Ramos (cell line): ENCODE measurements around the gene NCKAP5.

Experiments
- in situ Hi-C: fragments of 300-500 bp; cut with MboI; formaldehyde crosslinking; loops from one replicate; pipeline ENCODE4 v1.14.3; 2022; ENCODE audit warnings: low sequenced_read_pairs; ENCODE audit not compliant: unreplicated experiment

Gene NCKAP5

GRCh38 chr2:133082034-133082433 lies 486.2 kb downstream of the NCKAP5 start:
- in situ Hi-C loops = no loop called here

GRCh38 chr2:133080822-133081221 lies 487.4 kb downstream of the NCKAP5 start:
- in situ Hi-C loops = no loop called here

GRCh38 chr2:133078667-133079411 lies 489.4 kb downstream of the NCKAP5 start:
- in situ Hi-C loops = no loop called here

DNA sequence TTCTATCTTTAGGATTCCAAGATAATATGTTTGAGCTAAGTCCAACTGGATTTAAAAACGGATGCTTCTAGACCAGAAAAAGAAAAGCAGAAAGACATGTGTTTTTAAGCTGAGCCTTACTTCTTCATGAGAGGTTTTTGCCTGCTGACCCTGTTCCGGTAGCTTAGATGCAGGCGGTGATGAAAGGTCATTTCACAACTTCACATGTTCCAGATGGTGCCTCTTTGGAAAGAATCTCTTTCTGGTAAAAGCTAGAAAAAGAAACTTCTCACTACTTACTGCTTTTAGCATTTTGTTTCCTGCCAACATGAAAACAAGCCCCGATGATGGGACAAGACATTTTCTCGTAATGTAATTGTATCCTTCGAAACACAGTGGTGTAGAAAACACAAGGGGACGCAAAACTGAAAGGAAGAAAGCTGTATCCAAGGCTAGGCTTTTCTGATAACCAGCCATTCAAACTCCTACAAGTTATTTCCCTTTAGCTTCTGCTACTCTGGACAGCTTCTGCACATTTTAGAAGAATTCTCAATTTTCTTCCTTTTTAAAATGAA lies 490.9 kb downstream of the NCKAP5 start:
- in situ Hi-C loops = no loop called here

- in situ Hi-C loops = no loop called here
Observed at GRCh38 chr2:133072837-133073694, 495.2 kb downstream of the NCKAP5 start.

DNA sequence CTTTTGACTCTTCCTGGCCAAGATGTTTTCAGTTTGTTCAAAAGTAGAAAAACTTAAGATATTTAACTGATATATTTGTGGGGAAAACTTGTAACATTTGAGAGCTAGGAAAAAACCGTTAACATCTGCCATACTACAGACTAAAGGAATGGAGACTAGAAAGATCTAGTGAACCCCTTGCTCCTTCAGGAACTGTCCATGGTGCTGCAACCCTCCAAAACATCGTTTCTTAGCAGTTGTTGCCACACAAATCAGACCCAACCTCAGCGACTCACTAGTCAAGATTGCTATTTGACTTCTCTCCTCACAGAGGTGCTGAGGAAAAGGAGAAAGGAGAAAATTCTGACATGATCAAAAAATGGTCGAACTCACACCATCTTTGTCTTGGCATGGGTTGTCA lies 504.5 kb downstream of the NCKAP5 start:
- in situ Hi-C loops = no loop called here

DNA sequence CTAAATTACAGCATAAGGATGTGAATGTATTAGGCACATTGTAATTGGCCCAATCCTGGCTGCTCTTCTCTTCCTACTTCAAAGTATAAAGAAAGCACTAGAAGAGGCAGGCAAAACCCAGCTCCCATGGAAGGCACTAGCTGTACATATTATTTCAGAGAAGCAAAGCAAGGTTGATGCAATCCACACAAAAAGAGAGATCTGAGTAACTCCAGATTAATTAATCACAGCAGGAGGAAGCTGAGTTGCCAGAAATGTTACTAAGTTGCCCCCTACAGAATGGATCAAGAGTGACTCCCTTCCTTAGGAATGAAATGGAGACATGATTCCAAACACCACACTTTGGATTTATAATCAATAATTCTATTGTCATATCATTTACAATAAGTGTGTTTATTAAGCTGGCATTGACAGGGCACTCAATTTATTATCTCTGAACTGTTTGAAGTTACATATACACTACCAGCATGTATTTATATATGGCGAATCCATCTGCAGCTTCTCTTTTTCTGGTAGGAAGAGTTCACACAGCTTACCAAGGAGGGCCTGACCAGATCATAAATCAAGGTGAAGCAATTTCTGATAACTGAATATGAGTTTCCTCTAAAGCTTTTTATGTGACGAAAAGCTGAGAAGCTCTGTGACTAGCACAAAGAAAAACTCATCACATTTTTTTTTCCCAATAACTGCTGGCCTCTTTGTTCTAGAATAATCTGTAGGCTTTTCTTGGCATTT lies 505.2 kb downstream of the NCKAP5 start:
- in situ Hi-C loops = no loop called here

DNA sequence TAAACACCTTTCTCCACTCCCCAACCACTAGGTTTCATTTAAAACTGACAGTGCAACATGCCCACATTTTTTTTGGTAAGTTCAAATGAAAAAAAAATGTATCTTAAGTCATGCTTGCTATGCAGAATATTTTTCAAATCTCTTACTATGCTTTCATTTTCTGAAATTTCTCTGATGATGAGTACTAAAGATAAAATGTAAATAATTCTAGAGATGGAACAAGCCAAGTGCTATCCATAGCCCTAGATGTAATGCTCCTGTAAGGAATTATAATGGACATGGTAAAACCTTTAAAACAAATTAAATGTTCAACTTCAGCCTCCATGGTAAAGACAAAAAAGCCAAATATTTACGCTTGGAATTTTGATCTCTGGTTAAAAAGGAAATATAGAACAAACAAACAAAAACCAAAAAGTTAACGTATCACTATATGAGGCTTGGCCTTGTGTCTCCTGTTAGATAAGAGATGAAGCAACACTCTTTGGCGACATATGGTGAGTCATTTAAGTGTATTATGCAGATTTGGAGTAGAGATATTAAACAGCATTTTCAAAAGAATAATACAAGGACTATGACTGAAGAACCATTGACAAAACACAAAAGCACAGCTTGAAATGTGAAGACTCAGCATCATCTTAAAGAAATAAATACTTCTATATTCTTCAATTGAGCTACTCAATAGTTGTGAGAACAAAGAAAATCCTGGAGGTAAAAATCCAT lies 506.2 kb downstream of the NCKAP5 start:
- in situ Hi-C loops = no loop called here

GRCh38 chr2:133054297-133054696 lies 514.0 kb downstream of the NCKAP5 start:
- in situ Hi-C loops = no loop called here

GRCh38 chr2:133053541-133053940 lies 514.7 kb downstream of the NCKAP5 start:
- in situ Hi-C loops = no loop called here

DNA sequence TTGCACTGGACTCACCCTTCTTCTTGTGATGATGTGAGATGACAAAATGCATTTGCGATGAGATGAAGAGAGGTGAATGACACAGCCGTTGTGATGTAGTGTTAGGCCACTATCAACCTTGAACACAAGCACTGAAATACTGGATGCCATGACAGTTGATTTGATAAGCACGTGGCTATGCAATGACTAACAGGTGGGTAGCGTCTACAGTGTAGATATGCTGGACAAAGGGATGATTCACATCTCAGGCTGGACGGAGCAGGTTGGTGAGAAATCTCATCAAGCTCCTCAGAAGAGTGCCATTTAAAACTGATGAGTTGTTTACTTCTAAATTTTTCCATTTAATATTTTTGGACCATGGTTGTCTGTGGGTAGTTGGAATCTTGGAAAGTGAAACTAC lies 522.5 kb downstream of the NCKAP5 start:
- in situ Hi-C loops = no loop called here

GRCh38 chr2:133044556-133044955 lies 523.7 kb downstream of the NCKAP5 start:
- in situ Hi-C loops = no loop called here

- in situ Hi-C loops = no loop called here
Observed at GRCh38 chr2:133040170-133040569, 528.1 kb downstream of the NCKAP5 start.

DNA sequence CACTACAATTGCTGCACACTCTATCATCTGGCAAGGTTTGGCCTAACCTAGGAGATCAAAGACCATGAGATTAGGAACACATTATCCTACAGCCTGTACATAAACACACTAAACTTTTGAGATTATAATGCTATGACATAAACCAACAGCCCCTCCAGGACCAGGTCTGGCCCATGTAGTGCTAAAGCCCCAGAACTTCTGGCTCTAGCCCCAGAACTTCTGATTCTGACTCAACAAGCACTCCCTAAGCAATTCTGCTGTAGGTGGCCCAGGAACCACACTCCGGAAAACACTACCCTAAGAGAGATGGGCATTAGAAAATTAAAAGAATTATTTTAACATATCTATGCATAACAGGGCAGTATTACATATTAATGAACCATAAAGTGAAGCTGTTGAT lies 528.7 kb downstream of the NCKAP5 start:
- in situ Hi-C loops = no loop called here

DNA sequence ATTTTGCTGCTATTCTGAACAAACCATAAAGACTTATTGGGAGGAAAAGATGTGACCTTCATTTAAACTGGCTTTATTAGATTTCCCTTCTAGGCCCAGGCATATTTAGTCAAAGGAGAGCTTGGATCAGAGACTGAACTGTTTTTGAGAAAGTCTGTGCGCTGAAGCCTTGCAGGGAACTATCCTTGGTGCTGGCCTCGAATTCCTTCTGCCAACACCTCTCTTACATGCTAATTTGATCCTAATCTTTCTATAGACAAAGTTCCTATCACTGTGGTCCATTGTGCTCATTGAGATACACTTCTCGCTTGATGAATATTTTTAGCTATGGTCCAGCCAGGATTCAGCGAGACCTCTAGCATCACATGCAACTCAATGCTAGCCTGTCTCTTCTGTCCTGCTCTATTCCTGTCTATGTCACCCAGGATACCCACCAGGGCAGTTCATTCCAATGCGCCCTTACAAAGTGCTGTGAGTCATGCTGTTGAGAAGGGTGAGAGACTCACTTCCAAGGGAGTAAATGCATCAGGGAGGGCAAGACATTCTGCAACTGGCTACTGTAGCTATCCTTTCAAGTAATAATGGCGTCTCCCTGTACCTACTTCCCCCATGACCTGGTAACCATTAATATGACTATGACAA lies 541.6 kb downstream of the NCKAP5 start:
- in situ Hi-C loops = no loop called here

DNA sequence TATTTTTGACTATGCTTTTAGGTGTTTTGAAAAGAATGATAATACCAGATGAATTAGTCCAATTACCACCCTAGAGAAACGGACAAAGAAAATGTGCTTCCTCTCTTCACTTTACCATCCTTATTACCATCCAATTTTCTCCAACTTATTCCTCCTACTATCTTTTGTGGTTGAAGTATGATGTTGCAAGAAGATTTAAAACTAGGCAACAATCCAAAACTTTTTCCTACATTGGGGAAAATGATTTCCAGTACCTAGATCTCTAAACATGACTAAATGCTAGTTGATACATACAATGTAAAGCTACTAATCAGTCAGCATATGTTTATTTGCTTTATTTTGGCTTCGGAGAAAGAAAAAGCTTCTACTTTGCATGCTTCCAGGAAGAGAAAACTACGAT lies 543.3 kb downstream of the NCKAP5 start:
- in situ Hi-C loops = no loop called here

DNA sequence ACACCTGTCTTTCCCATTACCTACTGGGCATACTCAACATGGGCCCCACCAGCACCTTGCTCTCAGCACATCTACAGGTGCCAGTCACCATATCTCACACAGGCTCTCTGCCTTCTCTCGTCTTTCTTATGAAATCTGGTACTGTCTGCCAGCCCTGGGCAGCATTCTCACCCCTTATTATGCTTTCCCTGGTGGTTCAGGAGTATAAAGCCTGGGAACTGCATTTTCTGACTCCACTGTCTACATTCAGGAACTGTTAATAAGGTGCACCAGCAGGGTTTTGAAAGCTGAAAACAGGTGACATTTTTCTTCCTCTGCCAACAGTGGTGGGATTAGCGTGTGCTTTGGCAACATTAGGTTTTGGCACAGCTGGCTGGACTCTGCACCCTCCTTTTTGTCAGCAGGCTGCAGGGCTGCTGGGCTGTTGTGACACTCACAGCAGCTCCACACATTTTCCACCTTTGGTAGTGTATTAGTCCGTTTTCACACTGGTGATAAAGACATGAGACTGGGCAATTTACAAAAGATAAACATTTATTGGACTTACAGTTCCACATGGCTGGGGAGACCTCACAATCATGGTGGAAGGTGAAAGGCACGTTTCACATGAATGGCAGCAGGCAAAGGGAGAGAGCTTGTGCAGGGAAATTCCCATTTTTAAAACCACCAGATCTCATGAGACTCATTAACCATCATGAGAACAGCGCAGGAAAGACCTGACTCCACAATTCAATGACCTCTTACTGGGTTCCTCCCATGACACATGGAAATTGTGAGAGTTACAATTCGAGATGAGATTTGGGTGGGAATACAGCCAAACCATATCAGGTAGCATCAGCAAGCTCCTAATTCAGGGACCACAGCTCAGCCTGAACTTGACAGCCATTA lies 555.2 kb downstream of the NCKAP5 start:
- in situ Hi-C loops = no loop called here

DNA sequence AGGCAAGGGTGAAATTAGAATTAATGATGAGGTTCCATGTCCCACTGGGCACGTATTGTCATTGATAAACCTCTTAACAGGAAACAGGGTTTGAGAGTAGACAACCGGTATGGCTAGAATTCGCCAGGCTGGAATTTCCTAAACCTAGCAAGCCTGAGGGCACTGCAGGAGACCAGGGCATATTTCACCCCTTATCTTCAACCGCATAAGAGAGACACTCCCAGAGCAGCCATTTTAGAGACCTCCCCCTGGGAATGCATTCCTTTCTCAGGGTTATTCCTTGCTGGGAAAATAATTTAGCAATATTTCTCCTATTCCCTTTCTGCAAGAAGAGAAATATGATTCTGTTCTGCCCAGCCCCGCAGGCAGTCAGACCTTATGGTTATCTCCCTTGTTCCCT lies 563.6 kb downstream of the NCKAP5 start:
- in situ Hi-C loops = no loop called here

GRCh38 chr2:132999421-132999820 lies 568.8 kb downstream of the NCKAP5 start:
- in situ Hi-C loops = no loop called here
